Activated T-helper 2 cell treated with anti-CD3 and anti-CD28 coated beads, Interferon-gamma antibody, Interleukin-2, Interleukin-4, amounts not matched to agents 10 μg/mL and 5 μg/mL and 100 μg/mL, durations not matched to agents 14 hours and 24 hours and 36 hours (primary cell): ENCODE measurements around the gene LRP1. TPM values are rescaled to one million over a fixed set of nuclear protein-coding genes. Genes with fewer than 3 reads are reported as not detected.

Experiments
- DNase-seq: peaks from one replicate; pipeline ENCODE4 v3.0.0; 2021; ENCODE audit warnings: low spot score
- H3K27ac Mint-ChIP-seq: one replicate; pipeline ENCODE4 v1.8.0; 2021; ENCODE audit warnings: mixed read lengths
- H3K27me3 Mint-ChIP-seq: one replicate; pipeline ENCODE4 v1.8.0; 2021; ENCODE audit warnings: low read depth, mixed read lengths
- H3K36me3 Mint-ChIP-seq: one replicate; pipeline ENCODE4 v1.8.0; 2021; ENCODE audit warnings: low read depth, mixed read lengths
- H3K4me1 Mint-ChIP-seq: one replicate; pipeline ENCODE4 v1.8.0; 2021; ENCODE audit warnings: low read depth, mixed read lengths
- H3K4me3 Mint-ChIP-seq: one replicate; pipeline ENCODE4 v1.8.0; 2021; ENCODE audit warnings: low read depth, mild to moderate bottlenecking, moderate library complexity, mixed read lengths
- H3K9me3 Mint-ChIP-seq: one replicate; pipeline ENCODE4 v1.8.0; 2021; ENCODE audit warnings: mixed read lengths
- intact Hi-C: fragments of 100-400 bp; cut with micrococcal nuclease; formaldehyde crosslinking; loops from one replicate; pipeline ENCODE4 v1.15.1; 2023
- total RNA-seq: library from RNA; stranded (reverse); gene quantifications from 2 replicates; pipeline ENCODE4 v1.2.3, GENCODE V29; 2022

The LRP1 gene
- total RNA-seq, 1 donor from 2014 or later: 2.1 TPM

DNA sequence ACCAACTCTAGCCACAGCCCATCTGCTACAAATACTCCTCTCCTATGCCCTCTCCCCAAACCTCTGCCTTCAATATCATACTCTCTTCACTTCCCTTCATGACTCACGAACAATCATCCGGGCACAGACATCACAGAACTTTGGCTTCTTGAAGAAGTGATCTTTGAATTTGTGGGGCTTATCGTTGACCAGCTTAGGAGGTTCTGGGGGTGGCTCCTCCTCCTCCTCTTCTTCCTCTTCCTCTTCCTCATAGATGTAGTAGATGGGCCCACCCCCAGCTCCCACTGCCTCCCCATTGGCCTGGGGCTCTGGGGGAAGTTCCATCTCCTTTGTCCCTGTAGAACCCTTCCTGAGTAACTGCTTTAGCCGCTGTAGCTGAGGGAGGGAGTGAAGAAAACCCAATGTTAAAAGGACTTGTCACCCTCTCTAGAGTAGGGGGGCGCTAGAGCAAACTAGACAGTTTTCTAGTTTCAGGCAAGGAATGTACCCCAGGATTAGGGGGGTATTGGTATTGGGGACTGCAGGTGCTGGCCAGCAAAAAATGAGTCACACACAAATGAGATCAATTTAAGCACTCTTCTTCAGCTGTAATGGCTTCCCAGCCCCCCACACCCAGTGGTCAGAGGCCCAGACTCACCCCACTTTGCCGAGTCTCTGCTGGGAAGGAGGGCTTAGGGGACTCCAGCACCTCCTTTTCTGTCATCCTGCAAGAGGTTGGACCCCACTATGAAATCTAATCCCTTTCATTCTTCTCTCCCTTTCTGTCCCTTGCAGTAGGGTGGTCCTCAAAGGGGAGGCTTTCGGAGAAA lies 120.9 kb downstream of the LRP1 start:
- Mint-ChIP-seq H3K36me3 (peaks cover 4% of the 10 kb centered on the region), H3K27me3 (no peaks in the 10 kb centered on the region), H3K9me3 (no peaks in the 10 kb centered on the region), H3K4me1 (peaks cover 11% of the 10 kb centered on the region), H3K27ac (peak overlapping the region; percentile 44), H3K4me3 (peak overlapping the region; percentile 31)
- intact Hi-C loops: no loop called here
- DNase-seq: no peak

GRCh38 chr12:57250541-57250940 lies 122.3 kb downstream of the LRP1 start:
- intact Hi-C loops: no loop called here
- Mint-ChIP-seq H3K27ac (no peak overlapping the region), H3K36me3 (peaks cover 8% of the 10 kb centered on the region), H3K9me3 (no peaks in the 10 kb centered on the region), H3K4me3 (no peak overlapping the region), H3K27me3 (no peaks in the 10 kb centered on the region), H3K4me1 (peaks cover 10% of the 10 kb centered on the region)
- DNase-seq: no peak

GRCh38 chr12:57250956-57251355 lies 122.7 kb downstream of the LRP1 start, which contains the start of gene STAC3:
TSS of gene STAC3 (minus strand) at chr12:57251187. CDS start at chr12:57249636, 1,551 bp downstream.
- DNase-seq: no peak
- peaks cover 11% of the 10 kb centered on the region for H3K36me3 Mint-ChIP-seq
- peaks cover 10% of the 10 kb centered on the region for H3K4me1 Mint-ChIP-seq
- no peak within 1 kb of the TSS for H3K4me3 Mint-ChIP-seq
- no peaks in the 10 kb centered on the region for H3K27me3 Mint-ChIP-seq
- intact Hi-C loops: no loop called here
- no peak within 1 kb of the TSS for H3K27ac Mint-ChIP-seq
- no peaks in the 10 kb centered on the region for H3K9me3 Mint-ChIP-seq

DNA sequence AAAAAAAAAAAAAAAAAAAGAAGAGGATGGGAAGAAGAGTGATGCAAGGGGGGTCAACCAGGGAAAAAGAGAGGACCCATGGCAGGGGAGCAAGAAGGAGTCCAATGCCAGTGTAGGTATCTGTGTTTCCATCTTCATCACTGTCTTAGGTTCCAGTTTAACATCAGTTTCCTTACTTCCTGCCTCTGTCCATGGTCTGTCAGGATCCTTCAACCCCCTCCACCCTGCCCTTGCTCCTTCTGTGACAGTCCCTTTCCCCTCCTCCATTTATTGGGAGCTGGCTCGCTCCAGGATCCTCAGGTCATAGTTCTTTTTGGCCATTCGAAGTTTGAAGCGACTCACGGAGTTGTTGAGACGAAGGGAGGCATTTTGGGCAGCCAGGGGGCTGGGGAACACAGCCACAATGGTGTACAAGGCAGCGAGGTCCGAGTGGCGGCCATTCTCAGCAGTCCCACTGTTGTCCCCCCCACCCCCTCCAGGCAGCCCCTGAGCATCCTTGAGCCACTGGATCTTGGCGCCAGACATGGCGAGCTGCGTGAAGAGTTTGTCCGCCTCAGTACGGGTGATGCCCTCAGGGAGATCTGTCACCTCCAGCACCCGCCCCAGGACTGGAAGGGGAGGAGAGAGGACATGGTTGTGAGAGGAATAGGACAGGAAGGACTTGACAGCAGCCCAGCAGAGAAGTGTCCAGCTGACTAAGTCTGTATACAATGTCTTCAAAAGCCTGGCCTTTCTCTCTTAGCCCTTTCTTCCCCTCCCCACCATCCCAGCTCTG lies 126.4 kb downstream of the LRP1 start:
- Mint-ChIP-seq H3K4me3 (no peak overlapping the region), H3K4me1 (no peaks in the 10 kb centered on the region), H3K27ac (no peak overlapping the region), H3K9me3 (no peaks in the 10 kb centered on the region), H3K27me3 (no peaks in the 10 kb centered on the region), H3K36me3 (peaks cover 19% of the 10 kb centered on the region)
- intact Hi-C loops: no loop called here
- no peak for DNase-seq

DNA sequence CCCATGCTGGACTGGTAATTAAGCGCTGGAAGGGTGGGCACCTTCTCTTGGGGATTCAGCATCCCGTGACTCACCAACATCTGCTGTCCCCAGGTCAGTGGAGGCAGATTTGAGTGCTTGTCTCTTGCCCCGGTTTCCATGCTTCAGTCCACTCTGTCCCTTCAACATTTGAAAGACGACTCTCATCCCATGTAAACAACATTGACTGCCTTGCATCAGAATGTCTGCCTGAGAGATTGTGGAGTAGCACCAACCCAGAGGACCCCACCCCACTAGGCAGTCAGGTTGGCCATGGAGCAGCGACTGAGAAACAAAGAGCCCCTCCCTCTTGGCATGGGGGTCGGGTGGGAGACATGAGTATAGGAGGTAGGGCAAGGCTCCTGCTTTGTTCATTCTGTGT lies 127.6 kb downstream of the LRP1 start:
- no peak overlapping the region for H3K4me3 Mint-ChIP-seq
- no peak for DNase-seq
- H3K4me1 Mint-ChIP-seq: no peaks in the 10 kb centered on the region
- peaks cover 26% of the 10 kb centered on the region for H3K36me3 Mint-ChIP-seq
- H3K9me3 Mint-ChIP-seq: no peaks in the 10 kb centered on the region
- no peaks in the 10 kb centered on the region for H3K27me3 Mint-ChIP-seq
- no peak overlapping the region for H3K27ac Mint-ChIP-seq
- intact Hi-C loops: no loop called here

DNA sequence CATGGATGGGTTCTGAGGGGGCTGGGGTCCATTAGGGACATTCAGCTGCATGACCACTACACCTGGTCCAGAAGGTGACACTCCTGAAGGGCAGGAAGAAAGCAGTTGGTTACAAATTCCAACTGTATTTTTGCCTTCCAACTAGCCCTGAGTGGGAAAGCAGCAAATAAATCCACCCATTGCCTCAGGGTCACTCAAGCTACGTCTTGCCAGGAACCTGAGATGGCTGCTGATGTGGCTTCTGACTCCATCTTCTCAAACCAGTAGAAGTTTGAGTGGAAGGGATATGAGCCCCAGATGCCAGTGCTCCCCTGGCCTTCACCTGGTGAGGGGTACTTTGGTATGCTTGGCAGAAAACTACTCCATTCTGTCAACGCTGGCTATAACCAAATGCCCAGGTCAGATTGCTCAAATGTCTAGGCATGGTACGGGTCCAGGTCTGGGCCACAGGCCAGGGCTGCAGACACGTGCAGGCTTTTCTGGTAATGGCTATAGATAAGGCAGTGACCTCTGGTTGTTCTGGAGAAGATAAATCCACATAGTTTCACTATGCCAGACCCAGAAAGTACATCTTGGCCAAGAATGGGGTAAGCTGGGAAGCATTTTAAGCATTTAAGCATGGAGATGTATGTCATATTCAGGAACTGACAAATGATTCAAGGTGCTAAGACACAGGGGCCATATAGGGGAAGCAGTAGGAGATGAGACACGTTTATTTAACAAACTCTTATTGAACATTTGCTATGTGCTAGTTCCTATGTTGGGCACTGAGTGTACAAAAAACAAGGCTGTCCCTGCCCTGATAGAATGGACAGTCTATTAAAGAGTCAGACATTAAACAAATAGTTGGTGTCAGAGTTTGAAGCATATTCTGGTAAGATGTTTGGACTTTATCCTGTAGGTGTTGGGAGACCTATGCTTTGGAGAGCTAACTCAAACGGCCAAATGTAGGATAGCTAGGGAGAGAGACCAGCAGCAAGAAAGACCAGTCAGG lies 131.0 kb downstream of the LRP1 start:
- peaks cover 2% of the 10 kb centered on the region for H3K4me1 Mint-ChIP-seq
- intact Hi-C loops: no loop called here
- no peaks in the 10 kb centered on the region for H3K9me3 Mint-ChIP-seq
- H3K27me3 Mint-ChIP-seq: no peaks in the 10 kb centered on the region
- no peak overlapping the region for H3K27ac Mint-ChIP-seq
- no peak overlapping the region for H3K4me3 Mint-ChIP-seq
- no peak for DNase-seq
- H3K36me3 Mint-ChIP-seq: peaks cover 39% of the 10 kb centered on the region

- Mint-ChIP-seq H3K4me1 (peaks cover 2% of the 10 kb centered on the region), H3K9me3 (no peaks in the 10 kb centered on the region), H3K27me3 (no peaks in the 10 kb centered on the region), H3K36me3 (peaks cover 37% of the 10 kb centered on the region), H3K4me3 (no peak overlapping the region), H3K27ac (no peak overlapping the region)
- no peak for DNase-seq
- intact Hi-C loops: no loop called here
Measured at GRCh38 chr12:57260366-57260765, 132.1 kb downstream of the LRP1 start.

DNA sequence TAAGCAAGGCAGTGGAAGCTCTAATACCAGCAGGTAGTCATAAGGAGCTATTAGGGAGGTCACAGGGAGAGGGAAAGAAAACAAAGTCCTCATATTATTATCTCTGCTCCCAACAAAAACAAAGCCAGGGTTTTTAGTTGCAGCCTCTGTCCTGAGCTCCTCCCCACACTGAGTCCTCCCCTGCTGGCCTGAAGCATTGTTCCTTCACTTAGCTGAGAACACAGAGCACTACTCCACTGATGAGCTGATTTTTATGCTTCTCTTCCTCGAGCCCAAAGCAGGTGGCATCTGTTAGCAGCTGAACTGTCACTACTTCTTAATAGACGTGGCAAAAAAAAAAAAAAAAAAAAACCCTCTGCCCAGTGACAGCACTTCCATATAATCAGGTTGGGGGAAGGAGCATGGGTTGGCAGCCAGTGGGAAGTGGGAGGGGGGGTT lies 133.2 kb downstream of the LRP1 start:
- no peaks in the 10 kb centered on the region for H3K9me3 Mint-ChIP-seq
- intact Hi-C loops: no loop called here
- no peak overlapping the region for H3K4me3 Mint-ChIP-seq
- peaks cover 30% of the 10 kb centered on the region for H3K36me3 Mint-ChIP-seq
- no peaks in the 10 kb centered on the region for H3K27me3 Mint-ChIP-seq
- peaks cover 2% of the 10 kb centered on the region for H3K4me1 Mint-ChIP-seq
- no peak for DNase-seq
- no peak overlapping the region for H3K27ac Mint-ChIP-seq

GRCh38 chr12:57262126-57262822 lies 134.0 kb downstream of the LRP1 start:
- no peaks in the 10 kb centered on the region for H3K27me3 Mint-ChIP-seq
- H3K4me1 Mint-ChIP-seq: peaks cover 2% of the 10 kb centered on the region
- H3K4me3 Mint-ChIP-seq: no peak overlapping the region
- H3K36me3 Mint-ChIP-seq: peaks cover 36% of the 10 kb centered on the region
- DNase-seq: no peak
- intact Hi-C loops: loop anchor here (2.0 kb wide), 1 partner anchor 201 kb away; no protein-coding TSS in a partner anchor
- H3K9me3 Mint-ChIP-seq: no peaks in the 10 kb centered on the region
- H3K27ac Mint-ChIP-seq: no peak overlapping the region

Other genes with a start within 250 kb of the LRP1 start
- not detected in 2 replicates for gene SDR9C7, start 194.1 kb upstream of the LRP1 start, total RNA-seq
- 0.30 and 0.41 TPM in 2 replicates for gene RDH16, start 170.9 kb upstream of the LRP1 start, total RNA-seq
- gene ZBTB39, start 121.9 kb upstream of the LRP1 start, total RNA-seq: 10.5 and 10.6 TPM in 2 replicates
- not detected in 2 replicates for gene TAC3, start 112.0 kb upstream of the LRP1 start, total RNA-seq
- 2.4 and 4.2 TPM in 2 replicates for gene MYO1A, start 78.4 kb upstream of the LRP1 start, total RNA-seq
- gene NEMP1, start 49.7 kb upstream of the LRP1 start, total RNA-seq: 79.8 and 86.7 TPM in 2 replicates
- 72.8 and 74.7 TPM in 2 replicates for gene NAB2, start 39.4 kb upstream of the LRP1 start, total RNA-seq
- 333 and 341 TPM in 2 replicates for gene STAT6, start 17.1 kb upstream of the LRP1 start, total RNA-seq
- gene LRP1-AS, start 19.1 kb downstream of the LRP1 start, total RNA-seq: not detected in 2 replicates
- gene NXPH4, start 88.3 kb downstream of the LRP1 start, total RNA-seq: 0.82 and 0.90 TPM in 2 replicates
- gene SHMT2, start 101.2 kb downstream of the LRP1 start, total RNA-seq: 295 and 307 TPM in 2 replicates
- 5.6 and 6.1 TPM in 2 replicates for gene STAC3, start 122.7 kb downstream of the LRP1 start, total RNA-seq